Heart left ventricle (tissue), 16 donors: ENCODE measurements around the gene SHTN1. TPM values are rescaled to one million over a fixed set of nuclear protein-coding genes. Genes with fewer than 3 reads are reported as not detected.

ENCODE experiments used
- ATAC-seq, 4 donors: fragments of 200-7000 bp; cut with Tn5 transposase; one replicate each; pipeline ENCODE4 v1.9.1; 2020 to 2022; ENCODE audit warnings: moderate library complexity in 4 of 4, mild to moderate bottlenecking in 3 of 4, moderate number of reproducible peaks in 1 of 4
- DNase-seq, 5 donors: peaks; one replicate each; pipeline ENCODE4 v3.0.0-alpha.2; 2020
- H3K27ac ChIP-seq, 12 donors: fragments of 200-600 bp; sonication (generic) in 4 of 12; one replicate each; pipeline versions ENCODE4 v1.5.0 to v1.8.0; 2016 to 2022; ENCODE audit warnings: mild to moderate bottlenecking in 2 of 12
- H3K27me3 ChIP-seq, 9 donors: fragments of 200-600 bp; sonication (generic) in 2 of 9; one replicate each; pipeline versions ENCODE4 v1.5.1 to v1.8.0; 2016 to 2022; ENCODE audit warnings: mild to moderate bottlenecking in 3 of 9
- H3K36me3 ChIP-seq, 9 donors: fragments of 200-600 bp; sonication (generic) in 2 of 9; one replicate each; pipeline versions ENCODE4 v1.5.0 to v1.8.0; 2018 to 2022; ENCODE audit warnings: mild to moderate bottlenecking in 2 of 9
- H3K4me1 ChIP-seq, 12 donors: fragments of 200-600 bp; sonication (generic) in 4 of 12; one replicate each; pipeline versions ENCODE4 v1.5.0 to v1.8.0; 2016 to 2022; ENCODE audit warnings: mild to moderate bottlenecking in 3 of 12
- H3K4me3 ChIP-seq, 12 donors: fragments of 200-600 bp; sonication (generic) in 4 of 12; one replicate each; pipeline versions ENCODE4 v1.5.0 to v1.8.0; 2017 to 2022; ENCODE audit warnings: mild to moderate bottlenecking in 9 of 12, moderate library complexity in 4 of 12
- H3K9me3 ChIP-seq, 12 donors: fragments of 200-600 bp; sonication (generic) in 4 of 12; one replicate each; pipeline versions ENCODE4 v1.5.0 to v1.8.0; 2016 to 2022; ENCODE audit warnings: mild to moderate bottlenecking in 1 of 12
- POLR2A ChIP-seq, 2 donors: fragments of 450-650 bp; IDR thresholded peaks; one replicate each; pipeline ENCODE4 v1.6.1; 2017; ENCODE audit warnings: antibody characterized with exemption in 2 of 2, mild to moderate bottlenecking in 2 of 2, moderate library complexity in 2 of 2
- WGBS, 4 donors: extraction: QIAGEN DNeasy Blood & Tissue Kit in 2 of 4; methylation state at CpG; one replicate each; pipeline versions ENCODE4 v1.1.5 to v1.1.7; 2013 to 2018; 5-methylcytosine and 5-hydroxymethylcytosine counted together
- intact Hi-C, 10 donors: fragments of 100-400 bp; cut with DNase I; formaldehyde crosslinking; loops; one replicate each; pipeline versions ENCODE4 v1.11.1 to v1.14.2; 2022
- polyA plus RNA-seq, 2 donors: library from polyadenylated mRNA; stranded (reverse); fragments of 200-250 nt; gene quantifications; one replicate each; pipeline ENCODE4 v1.2.3, GENCODE V29; 2013
- total RNA-seq, 9 donors: library from RNA; depleted of rRNA in 2 of 9; stranded (reverse); fragments of >200 nt in 2 of 9; fragmentation: NEBNext Ultra II Directional in 3 of 9; extraction: Animal tissue kit (Norgen Biotek cat#: 25700) in 3 of 9; gene quantifications; one replicate each; pipeline versions ENCODE4 v1.1.0 to v1.2.4, GENCODE V29; 2016 to 2023
- TF ChIP-seq, protein P1 (sequence below), 12 donors: fragments of 200-600 bp; sonication (generic) in 4 of 12; IDR thresholded peaks; one replicate each; pipeline versions ENCODE4 v1.5.0 to v1.8.0; 2018 to 2022; ENCODE audit warnings: antibody characterized with exemption in 12 of 12, mild to moderate bottlenecking in 5 of 12
- donor health status: ischemic (EF 13 %, LVEDD 7.1; RV severe dilation, severe dysfunction).
- donor health status: healthy with polysubstance abuse.
- donor health status: DM: no; HTN: yes; CAD: no.
- donor health status: DM: no; HTN: no; CAD: no.
- donor health status: ischemic (EF 25% LVEDD 6.9; RV normal size, moderate dysfunction).
- donor health status: ischemic (EF 25% LVEDD 5.7; RV mildly dilated, moderate dysfunction).
- donor health status: healthy.
- donor health status: DM: yes; HTN: yes; CAD: no.
- donor health status: ischemic (EF 35%, LVEDD 5.7; RV mildly dilated, moderate dysfunction).
- donor health status: nonischemic (EF 11% LVEDD 7.7; RV severe dilation, severe dysfunction).
- donor health status: DM: yes; HTN: yes; CAD: no.
- donor health status: PGD.
- donor health status: ischemic (EF 29% LVEDD 5.4; RV normal size, mild dysfunction).
- donor health status: nonischemic (EF 23%, LVEDD 6.1; RV moderate dilation, normal function).

SHTN1 gene
- total and polyA plus RNA-seq, 11 donors = 1.2 to 16.5 (median 2.5) TPM

DNA sequence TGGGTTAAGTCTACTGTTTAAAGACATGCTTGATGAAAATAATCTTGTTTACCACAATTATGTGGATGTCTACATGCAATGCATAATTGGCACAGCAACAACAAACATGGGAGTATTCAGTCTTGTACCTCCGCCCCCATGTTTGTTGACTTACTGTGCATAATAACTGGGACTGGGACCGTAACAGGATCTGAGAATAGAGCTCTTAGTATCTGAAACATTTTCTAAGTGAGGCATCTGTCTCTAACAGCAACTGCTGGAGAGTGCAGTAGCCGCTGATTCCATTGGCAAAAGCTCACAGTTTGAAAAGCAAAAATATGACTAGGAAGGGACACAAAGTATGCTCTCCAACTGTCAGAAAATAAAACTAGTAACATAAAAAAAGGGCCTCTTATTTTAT lies 94.1 kb downstream of the SHTN1 start:
- no peak for ATAC-seq
- no peaks in the 10 kb centered on the region for H3K4me1 ChIP-seq
- H3K36me3 ChIP-seq = peaks cover 0 to 25% (median 0%) of the 10 kb centered on the region in 9 donors
- 71 to 89% (median 79%) methylated on average over 3 of the region's 3 CpGs for WGBS, 4 donors
- no peak overlapping the region for H3K27ac ChIP-seq
- no peaks in the 10 kb centered on the region for H3K27me3 ChIP-seq
- H3K9me3 ChIP-seq = no peaks in the 10 kb centered on the region
- no peak for TF ChIP-seq POLR2A (IDR thresholded peaks at IDR 0.05)
- TF ChIP-seq, protein P1, sequence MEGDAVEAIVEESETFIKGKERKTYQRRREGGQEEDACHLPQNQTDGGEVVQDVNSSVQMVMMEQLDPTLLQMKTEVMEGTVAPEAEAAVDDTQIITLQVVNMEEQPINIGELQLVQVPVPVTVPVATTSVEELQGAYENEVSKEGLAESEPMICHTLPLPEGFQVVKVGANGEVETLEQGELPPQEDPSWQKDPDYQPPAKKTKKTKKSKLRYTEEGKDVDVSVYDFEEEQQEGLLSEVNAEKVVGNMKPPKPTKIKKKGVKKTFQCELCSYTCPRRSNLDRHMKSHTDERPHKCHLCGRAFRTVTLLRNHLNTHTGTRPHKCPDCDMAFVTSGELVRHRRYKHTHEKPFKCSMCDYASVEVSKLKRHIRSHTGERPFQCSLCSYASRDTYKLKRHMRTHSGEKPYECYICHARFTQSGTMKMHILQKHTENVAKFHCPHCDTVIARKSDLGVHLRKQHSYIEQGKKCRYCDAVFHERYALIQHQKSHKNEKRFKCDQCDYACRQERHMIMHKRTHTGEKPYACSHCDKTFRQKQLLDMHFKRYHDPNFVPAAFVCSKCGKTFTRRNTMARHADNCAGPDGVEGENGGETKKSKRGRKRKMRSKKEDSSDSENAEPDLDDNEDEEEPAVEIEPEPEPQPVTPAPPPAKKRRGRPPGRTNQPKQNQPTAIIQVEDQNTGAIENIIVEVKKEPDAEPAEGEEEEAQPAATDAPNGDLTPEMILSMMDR (IDR thresholded peaks at IDR 0.05) = no peak
- no peak for DNase-seq
- no peak overlapping the region for H3K4me3 ChIP-seq
- intact Hi-C loops = no loop called here

DNA sequence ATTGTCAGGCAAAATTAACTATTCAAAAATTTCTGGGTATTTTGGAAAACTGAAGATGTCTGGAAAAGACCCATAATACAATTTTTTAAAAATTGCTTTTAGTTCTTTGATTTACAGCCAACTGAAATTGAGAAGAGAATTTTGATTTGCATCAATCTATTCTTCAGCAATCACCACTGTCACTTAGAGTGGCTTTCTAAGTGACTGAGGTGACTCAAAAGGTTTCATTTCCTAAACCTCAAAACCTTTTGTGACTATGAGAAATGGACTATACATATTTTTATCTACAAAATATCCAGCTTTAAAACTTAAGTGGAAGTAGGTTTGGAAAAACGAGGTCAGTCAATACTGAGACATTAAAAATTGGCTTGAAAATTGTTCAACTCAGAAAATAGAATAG lies 95.7 kb downstream of the SHTN1 start:
- no peak overlapping the region for H3K4me3 ChIP-seq
- H3K27me3 ChIP-seq = no peaks in the 10 kb centered on the region
- H3K9me3 ChIP-seq = no peaks in the 10 kb centered on the region
- DNase-seq (no peak), ATAC-seq (no peak)
- peaks cover 0 to 28% (median 0%) of the 10 kb centered on the region in 9 donors for H3K36me3 ChIP-seq
- no peak overlapping the region for H3K27ac ChIP-seq
- 59 to 74% (median 67%) methylated on average over 1 of the region's 1 CpG for WGBS, 4 donors
- H3K4me1 ChIP-seq = no peaks in the 10 kb centered on the region
- no peak for TF ChIP-seq POLR2A (IDR thresholded peaks at IDR 0.05)
- TF ChIP-seq, protein P1 (IDR thresholded peaks at IDR 0.05) = no peak
- intact Hi-C loops = no loop called here

DNA sequence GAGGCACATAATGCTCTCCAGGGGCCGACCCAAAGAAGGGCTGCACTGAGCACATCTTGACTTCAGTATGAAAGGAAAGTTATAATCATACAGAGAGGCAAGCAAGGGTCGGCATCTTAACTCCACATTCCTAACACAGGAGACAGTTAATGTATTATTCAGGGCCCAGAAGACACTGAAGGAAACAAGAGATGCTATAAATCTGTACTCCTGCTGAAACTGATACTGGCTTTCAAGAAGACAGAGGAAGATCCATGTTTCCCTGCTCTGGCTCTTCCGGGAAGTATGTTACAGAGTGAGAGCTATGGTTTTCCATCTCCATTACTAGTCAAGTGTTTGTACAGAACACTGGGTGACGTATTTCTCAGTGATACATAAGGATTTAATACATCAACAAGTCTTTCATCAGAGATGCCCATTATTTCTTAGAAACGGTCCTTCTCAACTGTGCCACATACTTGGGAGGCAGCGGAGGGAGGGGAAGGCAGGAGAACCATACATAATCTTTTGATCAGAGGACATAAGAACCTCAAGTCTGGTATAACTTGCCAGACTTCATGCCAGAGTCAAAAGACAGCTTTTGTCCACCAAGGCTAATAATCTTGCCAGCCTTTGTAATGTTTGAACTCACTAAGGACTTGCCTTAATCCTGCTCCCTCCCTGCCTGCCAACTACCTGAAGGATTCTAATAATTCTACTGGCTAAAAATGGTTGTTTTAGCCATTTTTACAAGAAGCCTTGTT lies 97.6 kb downstream of the SHTN1 start:
- Histone ChIP-seq H3K4me1 (no peaks in the 10 kb centered on the region), H3K9me3 (no peaks in the 10 kb centered on the region), H3K36me3 (peaks cover 0 to 36% (median 0%) of the 10 kb centered on the region in 9 donors), H3K4me3 (no peak overlapping the region), H3K27me3 (no peaks in the 10 kb centered on the region), H3K27ac (no peak overlapping the region)
- WGBS, 4 donors = 82 to 86% (median 83%) methylated on average over 6 of the region's 6 CpGs
- intact Hi-C loops = no loop called here
- TF ChIP-seq, protein P1 (IDR thresholded peaks at IDR 0.05) = no peak
- no peak for TF ChIP-seq POLR2A (IDR thresholded peaks at IDR 0.05)
- ATAC-seq = no peak
- DNase-seq = no peak

DNA sequence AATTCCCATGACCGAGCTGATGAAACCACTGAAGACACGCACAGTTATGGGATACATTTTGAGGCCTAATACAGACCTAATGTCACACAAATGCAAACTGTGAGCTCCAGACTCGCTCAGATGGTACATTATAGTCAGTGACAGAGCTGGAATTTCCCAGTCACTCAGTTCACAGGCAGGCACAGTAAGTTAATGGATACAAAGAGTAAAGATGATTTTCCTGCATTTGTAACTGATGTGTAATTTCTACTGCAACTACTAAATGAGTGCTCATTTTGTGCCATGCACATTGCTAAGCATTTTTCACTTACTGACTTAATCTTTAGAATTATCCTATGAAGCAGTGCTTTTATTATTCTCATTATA lies 99.2 kb downstream of the SHTN1 start:
- no peak for DNase-seq
- 93 to 96% (median 93%) methylated on average over 3 of the region's 3 CpGs for WGBS, 4 donors

More for the DNA sequence above, 99.2 kb downstream of the SHTN1 start:
- TF ChIP-seq POLR2A (IDR thresholded peaks at IDR 0.05) = no peak
- TF ChIP-seq, protein P1 (IDR thresholded peaks at IDR 0.05) = no peak
- Histone ChIP-seq H3K27me3 (no peaks in the 10 kb centered on the region), H3K4me3 (no peak overlapping the region), H3K27ac (no peak overlapping the region), H3K4me1 (no peaks in the 10 kb centered on the region), H3K36me3 (peaks cover 0 to 39% (median 0%) of the 10 kb centered on the region in 9 donors), H3K9me3 (no peaks in the 10 kb centered on the region)
- intact Hi-C loops = no loop called here
- no peak for ATAC-seq
